Renal cortex interstitium (tissue), 11 donors: ENCODE results near the gene MTUS2. TPM values are rescaled to one million over a fixed set of nuclear protein-coding genes. Genes with fewer than 3 reads are reported as not detected.
A peak's percentile ranks its signal among the peaks of the same experiment; 100 is the strongest.

Experiments used
- DNase-seq, 11 donors: peaks; one replicate each; pipeline ENCODE4 v3.0.0-alpha.2; 2013; ENCODE audit warnings: low read depth in 9 of 11, low spot score in 4 of 11; ENCODE audit errors: extremely low read depth in 1 of 11
- polyA plus RNA-seq, 3 donors: library from polyadenylated mRNA; unstranded; fragments of 120-200 nt; gene quantifications; one replicate each; pipeline ENCODE4 v1.2.1, GENCODE V29; 2013; ENCODE audit not compliant: insufficient read length in 3 of 3

The MTUS2 gene
- polyA plus RNA-seq, 3 donors = 0.48 to 0.99 (median 0.67) TPM

GRCh38 chr13:29476046-29476445 is 655.9 kb downstream of the MTUS2 start:
- DNase-seq = no peak

- DNase-seq = no peak
Measured at GRCh38 chr13:29479716-29480492, 659.8 kb downstream of the MTUS2 start.

GRCh38 chr13:29480893-29481525 is 660.9 kb downstream of the MTUS2 start:
- DNase-seq = no peak

GRCh38 chr13:29481603-29482002 is 661.5 kb downstream of the MTUS2 start:
- no peak for DNase-seq

GRCh38 chr13:29482504-29482903 is 662.4 kb downstream of the MTUS2 start:
- no peak for DNase-seq

GRCh38 chr13:29483211-29483610 is 663.1 kb downstream of the MTUS2 start:
- DNase-seq = no peak

GRCh38 chr13:29483623-29484022 is 663.5 kb downstream of the MTUS2 start:
- DNase-seq = no peak

GRCh38 chr13:29484236-29484635 is 664.1 kb downstream of the MTUS2 start:
- DNase-seq = no peak

GRCh38 chr13:29484796-29485195 is 664.7 kb downstream of the MTUS2 start:
- DNase-seq = no peak

- no peak for DNase-seq
Measured at GRCh38 chr13:29486551-29486950, 666.4 kb downstream of the MTUS2 start.

- no peak for DNase-seq
Measured at GRCh38 chr13:29487466-29488454, 667.6 kb downstream of the MTUS2 start.

GRCh38 chr13:29489650-29490560 is 669.8 kb downstream of the MTUS2 start:
- no peak for DNase-seq

- DNase-seq = no peak
Measured at GRCh38 chr13:29490561-29490885, 670.4 kb downstream of the MTUS2 start.

- DNase-seq = no peak
Measured at GRCh38 chr13:29491248-29491647, 671.1 kb downstream of the MTUS2 start.

- no peak for DNase-seq
Measured at GRCh38 chr13:29493796-29494195, 673.7 kb downstream of the MTUS2 start.

- no peak for DNase-seq
Measured at GRCh38 chr13:29494520-29494919, 674.4 kb downstream of the MTUS2 start.

GRCh38 chr13:29496241-29496712 is 676.1 kb downstream of the MTUS2 start:
- no peak for DNase-seq

GRCh38 chr13:29497137-29497654 is 677.1 kb downstream of the MTUS2 start:
- peak; percentile 65 to 85 (median 74) for DNase-seq
